K562 (cell line): ENCODE results near the gene TIPIN. TPM values are rescaled to one million over a fixed set of nuclear protein-coding genes. Genes with fewer than 3 reads are reported as not detected.

ENCODE experiments used
- CC2D1A ChIP-seq: fragments of 450-650 bp; IDR thresholded peaks from 2 replicates; pipeline ENCODE4 v1.6.1; 2017; ENCODE audit warnings: mild to moderate bottlenecking
- CEBPZ ChIP-seq: fragments of 150-350 bp; IDR thresholded peaks from 2 replicates; pipeline ENCODE4 v1.6.1; 2014; ENCODE audit warnings: low read depth, mild to moderate bottlenecking, low read length, borderline replicate concordance
- DPF2 ChIP-seq: fragments of 450-650 bp; IDR thresholded peaks from 2 replicates; pipeline ENCODE4 v1.6.1; 2016
- ELK3 ChIP-seq: fragments of 450-650 bp; formaldehyde crosslinking; IDR thresholded peaks from 2 replicates; pipeline ENCODE4 v1.4.0; 2020; ENCODE audit warnings: mild to moderate bottlenecking
- HNRNPL ChIP-seq: fragments of 200-400 bp; formaldehyde crosslinking; IDR thresholded peaks from 2 replicates; pipeline ENCODE4 v1.6.1; 2017; ENCODE audit warnings: low read depth, mild to moderate bottlenecking, low read length
- JUN ChIP-seq, 2 experiments: sonication (generic) in 1 of 2; formaldehyde crosslinking in 1 of 2; IDR thresholded peaks; 2 replicates each; pipeline versions ENCODE4 v1.6.1 to v1.8.0; 2012 to 2022; ENCODE audit warnings: borderline replicate concordance in 2 of 2, mild to moderate bottlenecking in 2 of 2, improper control_type of control experiment in 1 of 2, low read depth in 1 of 2, low read length in 1 of 2, missing genetic modification reagents in 1 of 2
- KLF1 ChIP-seq: fragments of 450-650 bp; IDR thresholded peaks from 2 replicates; pipeline ENCODE4 v1.6.1; 2016; ENCODE audit warnings: missing genetic modification characterization, missing compliant biosample characterization
- MCM3 ChIP-seq: fragments of 450-650 bp; IDR thresholded peaks from 2 replicates; pipeline ENCODE4 v1.6.1; 2016
- PHF21A ChIP-seq: fragments of 450-650 bp; IDR thresholded peaks from 2 replicates; pipeline ENCODE4 v1.6.1; 2017; ENCODE audit warnings: low read depth, borderline replicate concordance
- PRMT5 ChIP-seq: sonication (generic); formaldehyde crosslinking; IDR thresholded peaks from 2 replicates; pipeline ENCODE4 v1.5.0; 2020; ENCODE audit warnings: missing genetic modification reagents
- RBM34 ChIP-seq: fragments of 200-400 bp; formaldehyde crosslinking; IDR thresholded peaks from 2 replicates; pipeline ENCODE4 v1.6.1; 2018; ENCODE audit warnings: low read length, borderline replicate concordance; ENCODE audit not compliant: insufficient read depth
- RUNX1 ChIP-seq: sonication (generic); IDR thresholded peaks from 2 replicates; pipeline ENCODE4 v1.6.1; 2016; ENCODE audit warnings: antibody characterized with exemption, low read depth
- SAP30 ChIP-seq: fragments of 200-600 bp; sonication (generic); IDR thresholded peaks from 2 replicates; pipeline ENCODE4 v1.6.1; 2012; ENCODE audit warnings: borderline replicate concordance, low read depth, mild to moderate bottlenecking, moderate library complexity, low read length, control low read depth, inconsistent platforms; ENCODE audit not compliant: insufficient read depth, poor library complexity, severe bottlenecking
- SLC30A9 ChIP-seq: fragments of 250-450 bp; sonication (Bioruptor Pico); IDR thresholded peaks from 2 replicates; pipeline ENCODE4 v1.8.0; 2022; ENCODE audit warnings: mild to moderate bottlenecking, moderate library complexity
- ZC3H4 ChIP-seq: sonication (generic); formaldehyde crosslinking; IDR thresholded peaks from 2 replicates; pipeline ENCODE4 v1.9.0; 2021; ENCODE audit warnings: missing genetic modification reagents, borderline replicate concordance
- ZNF668 ChIP-seq: fragments of 250-450 bp; sonication (Bioruptor Pico); IDR thresholded peaks from 2 replicates; pipeline ENCODE4 v1.8.0; 2022; ENCODE audit warnings: mild to moderate bottlenecking, inconsistent platforms
- polyA plus RNA-seq, 8 experiments: library from polyadenylated mRNA; depleted of rRNA in 4 of 8; stranded (reverse) in 5 of 8; unstranded in 3 of 8; fragments of >200 nt; fragmentation: Nextera tagmentation in 2 of 8; fragmentation: Illumina TruSeq in 1 of 8; extraction: Ambion mirVana in 2 of 8; extraction: Trizol in 1 of 8; gene quantifications; 2 replicates each; pipeline versions ENCODE4 v1.2.1 to v1.2.3, GENCODE V29; 2011 to 2014; ENCODE audit warnings: inconsistent platforms in 1 of 8, missing spikeins in 1 of 8
- total RNA-seq, 7 experiments: library from RNA; depleted of rRNA in 6 of 7; stranded (reverse); fragments of >200 nt in 6 of 7; fragmentation: Illumina TruSeq in 2 of 7; extraction: Trizol in 2 of 7; gene quantifications; 2 replicates each; pipeline versions ENCODE4 v1.2.1 to v1.2.3, GENCODE V29; 2011 to 2021; ENCODE audit warnings: low replicate concordance in 1 of 7
- TF ChIP-seq, protein P1 (sequence below): sonication (generic); formaldehyde crosslinking; IDR thresholded peaks from 2 replicates; pipeline ENCODE4 v1.8.0; 2022; ENCODE audit warnings: missing genetic modification reagents, mild to moderate bottlenecking, borderline replicate concordance
- TF ChIP-seq, protein P2 (sequence below): fragments of 450-650 bp; IDR thresholded peaks from 2 replicates; pipeline ENCODE4 v1.6.1; 2018; ENCODE audit warnings: mild to moderate bottlenecking, low read depth; ENCODE audit not compliant: partially characterized antibody
- TF ChIP-seq, protein P3 (sequence below): sonication (generic); formaldehyde crosslinking; IDR thresholded peaks from 2 replicates; pipeline ENCODE4 v1.8.0; 2023; ENCODE audit warnings: mild to moderate bottlenecking, missing genetic modification reagents

Gene TIPIN
- total and polyA plus RNA-seq, 9 of the 15 experiments (the other 6 are each of a cell fraction or from before 2014, with no cell fraction given), result 22.9 to 61.4 (median 42.0) TPM

DNA sequence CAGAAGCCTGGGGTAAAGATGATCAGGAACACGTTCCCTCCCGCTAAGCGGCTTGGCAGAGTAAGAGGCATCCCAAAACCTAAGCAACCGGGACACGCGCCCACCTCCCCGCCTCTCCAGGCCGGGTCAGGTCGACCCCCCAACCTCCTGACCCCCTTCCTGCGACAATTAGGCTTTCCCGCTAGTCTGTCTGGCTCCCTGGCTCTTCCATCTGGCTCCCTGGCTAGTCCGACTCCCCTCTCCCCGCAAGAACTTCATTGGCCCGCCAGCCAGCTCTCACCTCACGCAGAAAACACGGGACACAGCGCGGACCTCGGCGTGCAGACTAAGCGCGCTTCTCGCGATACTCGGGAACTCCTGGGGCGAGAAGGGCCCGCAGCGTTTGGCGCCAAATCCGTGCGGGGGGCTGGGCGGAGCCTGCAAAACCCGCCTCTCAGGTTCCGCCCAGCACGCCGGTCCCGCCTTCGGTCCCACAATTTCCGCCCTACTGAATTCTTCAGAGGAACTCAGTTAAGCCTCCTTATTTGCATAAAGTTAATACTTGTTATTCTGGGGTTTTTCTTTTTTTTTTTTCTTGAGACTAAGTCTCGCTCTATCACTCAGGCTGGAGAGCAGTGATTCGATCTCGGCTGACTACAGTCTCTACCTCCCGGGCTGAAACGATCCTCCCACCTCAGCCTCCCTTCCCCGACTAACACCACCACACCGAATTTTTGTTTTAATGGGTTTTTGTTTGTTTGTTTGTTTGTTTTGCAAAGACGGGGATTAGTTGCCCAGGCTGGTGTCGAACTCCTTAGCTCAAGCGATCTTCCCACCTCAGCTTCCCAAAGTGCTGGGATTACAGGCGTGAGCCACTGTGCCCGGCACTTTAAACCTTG lies at the start of gene TIPIN (continued):
- TF ChIP-seq PRMT5 (no peak), CC2D1A (peak; percentile 45; the same call in 1 of the 2 replicates), CEBPZ (no peak), SAP30 (no peak), HNRNPL (no peak), MCM3 (no peak), PHF21A (no peak), DPF2 (peak; percentile 58), ELK3 (CRISPR knock-in tag) (no peak), JUN (IDR thresholded peaks at IDR 0.05; ENCODE audit: borderline replicate concordance, low read depth, low read length) (no peak; the same call in 1 of the 2 replicates), JUN (CRISPR knock-in tag; IDR thresholded peaks at IDR 0.05; ENCODE audit: borderline replicate concordance) (no peak), SLC30A9 (CRISPR knock-in tag) (no peak), RUNX1 (no peak), RBM34 (no peak), ZNF668 (CRISPR knock-in tag) (no peak), ZC3H4 (no peak), KLF1 (tag) (0 out of 2 replicates have a peak, but pooled peaks have one; percentile 53)
- TF ChIP-seq, protein P1, sequence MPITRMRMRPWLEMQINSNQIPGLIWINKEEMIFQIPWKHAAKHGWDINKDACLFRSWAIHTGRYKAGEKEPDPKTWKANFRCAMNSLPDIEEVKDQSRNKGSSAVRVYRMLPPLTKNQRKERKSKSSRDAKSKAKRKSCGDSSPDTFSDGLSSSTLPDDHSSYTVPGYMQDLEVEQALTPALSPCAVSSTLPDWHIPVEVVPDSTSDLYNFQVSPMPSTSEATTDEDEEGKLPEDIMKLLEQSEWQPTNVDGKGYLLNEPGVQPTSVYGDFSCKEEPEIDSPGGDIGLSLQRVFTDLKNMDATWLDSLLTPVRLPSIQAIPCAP, result no peak
- TF ChIP-seq, protein P2, sequence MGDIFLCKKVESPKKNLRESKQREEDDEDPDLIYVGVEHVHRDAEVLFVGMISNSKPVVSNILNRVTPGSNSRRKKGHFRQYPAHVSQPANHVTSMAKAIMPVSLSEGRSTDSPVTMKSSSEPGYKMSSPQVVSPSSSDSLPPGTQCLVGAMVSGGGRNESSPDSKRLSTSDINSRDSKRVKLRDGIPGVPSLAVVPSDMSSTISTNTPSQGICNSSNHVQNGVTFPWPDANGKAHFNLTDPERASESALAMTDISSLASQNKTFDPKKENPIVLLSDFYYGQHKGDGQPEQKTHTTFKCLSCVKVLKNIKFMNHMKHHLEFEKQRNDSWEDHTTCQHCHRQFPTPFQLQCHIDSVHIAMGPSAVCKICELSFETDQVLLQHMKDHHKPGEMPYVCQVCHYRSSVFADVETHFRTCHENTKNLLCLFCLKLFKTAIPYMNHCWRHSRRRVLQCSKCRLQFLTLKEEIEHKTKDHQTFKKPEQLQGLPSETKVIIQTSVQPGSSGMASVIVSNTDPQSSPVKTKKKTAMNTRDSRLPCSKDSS, result no peak
- TF ChIP-seq, protein P3, sequence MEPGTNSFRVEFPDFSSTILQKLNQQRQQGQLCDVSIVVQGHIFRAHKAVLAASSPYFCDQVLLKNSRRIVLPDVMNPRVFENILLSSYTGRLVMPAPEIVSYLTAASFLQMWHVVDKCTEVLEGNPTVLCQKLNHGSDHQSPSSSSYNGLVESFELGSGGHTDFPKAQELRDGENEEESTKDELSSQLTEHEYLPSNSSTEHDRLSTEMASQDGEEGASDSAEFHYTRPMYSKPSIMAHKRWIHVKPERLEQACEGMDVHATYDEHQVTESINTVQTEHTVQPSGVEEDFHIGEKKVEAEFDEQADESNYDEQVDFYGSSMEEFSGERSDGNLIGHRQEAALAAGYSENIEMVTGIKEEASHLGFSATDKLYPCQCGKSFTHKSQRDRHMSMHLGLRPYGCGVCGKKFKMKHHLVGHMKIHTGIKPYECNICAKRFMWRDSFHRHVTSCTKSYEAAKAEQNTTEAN, result no peak
